ENCODE results near the gene ANKRD39. TPM values are rescaled to one million over a fixed set of nuclear protein-coding genes. Genes with fewer than 3 reads are reported as not detected.

ANKRD39 gene
- total RNA-seq (2021) (21.0 and 25.3 TPM in 2 replicates), Bru-seq, nascent RNA (percentile 74 among the genes with signal in this experiment), BruChase-seq, experiment 1, labeled RNA remaining after a 2-hour chase (percentile 75 among the genes with signal in this experiment), BruChase-seq, experiment 2, labeled RNA remaining after a 6-hour chase (percentile 76 among the genes with signal in this experiment)
- long read RNA-seq, transcript ANKRD39-201 (4 exons, 976 nt): major isoform, 34 of 36 reads
- long read RNA-seq, partial matches to known transcripts: 1 of 36 reads
- long read RNA-seq, other reads (novel, unspliced or antisense): 1 of 36 reads

GRCh38 chr2:96857667-96858372 is at the start of gene ANKRD39:
TSS of gene ANKRD39 (minus strand) at chr2:96858016. CDS start at chr2:96857987, 29 bp downstream.
- no TSS peak for BruUV-seq (replicated peaks)
- ChIA-PET POLR2A (ENCODE audit: low non-redundant PET) (interaction anchor here (0.6 kb wide), 1 partner anchor 10 kb away, joined by 3 read pairs; no protein-coding TSS in a partner anchor), CTCF (interaction anchor here (0.6 to 2.0 kb wide), 9 partner anchors 11 to 462 kb away, joined by 3 to 24 read pairs (median 6); no protein-coding TSS in a partner anchor)
- peak within 1 kb of the TSS; percentile 78 for H3K27ac ChIP-seq (ENCODE audit: low read depth, low read length, poor library complexity, severe bottlenecking)
- DNase-seq (ENCODE audit: low spot score): peak; percentile 98
- peak; percentile 84 for TF ChIP-seq CTCF (conservative IDR thresholded peaks at IDR 0.05; ENCODE audit: low read depth, low read length)
- no peak for TF ChIP-seq EZH2 (IDR thresholded peaks at IDR 0.05; ENCODE audit: borderline replicate concordance, low read depth, low read length, poor library complexity, severe bottlenecking)
- intact Hi-C loops (cut with micrococcal nuclease; ENCODE audit: unreplicated experiment): loop anchor here (1.0 to 5.0 kb wide), 2 partner anchors 93 to 254 kb away; partner anchors contain the start of gene ANKRD36
- peaks cover 33% of the 10 kb centered on the region for H3K36me3 ChIP-seq (ENCODE audit: insufficient read depth, low read length, poor library complexity, severe bottlenecking)
- H3K4me3 ChIP-seq (ENCODE audit: low read depth, low read length, poor library complexity, severe bottlenecking): peak within 1 kb of the TSS; percentile 66
- H3K9me3 ChIP-seq (ENCODE audit: low read depth, low read length, poor library complexity, severe bottlenecking): no peaks in the 10 kb centered on the region
- H3K4me1 ChIP-seq (ENCODE audit: insufficient read depth, low read length, poor library complexity, severe bottlenecking): peaks cover 10% of the 10 kb centered on the region
- H3K27me3 ChIP-seq (replicated peaks; ENCODE audit: insufficient read depth, low read depth, low read length, poor library complexity): no peaks in the 10 kb centered on the region

GRCh38 chr2:96906729-96907114 is 48.9 kb upstream of the ANKRD39 start:
- H3K27me3 ChIP-seq (replicated peaks; ENCODE audit: insufficient read depth, low read depth, low read length, poor library complexity): no peaks in the 10 kb centered on the region
- DNase-seq (ENCODE audit: low spot score): peak; percentile 29
- POLR2A ChIA-PET (ENCODE audit: low non-redundant PET): interaction anchor here (0.6 kb wide), 1 partner anchor 146 kb away, joined by 4 read pairs; the partner anchor contains the start of gene CNNM4
- no peak for TF ChIP-seq CTCF (conservative IDR thresholded peaks at IDR 0.05; ENCODE audit: low read depth, low read length)
- no TSS peak for BruUV-seq (replicated peaks)
- H3K36me3 ChIP-seq (ENCODE audit: insufficient read depth, low read length, poor library complexity, severe bottlenecking): no peaks in the 10 kb centered on the region
- no peak overlapping the region for H3K4me3 ChIP-seq (ENCODE audit: low read depth, low read length, poor library complexity, severe bottlenecking)
- H3K4me1 ChIP-seq (ENCODE audit: insufficient read depth, low read length, poor library complexity, severe bottlenecking): no peaks in the 10 kb centered on the region
- H3K27ac ChIP-seq (ENCODE audit: low read depth, low read length, poor library complexity, severe bottlenecking): peak overlapping the region; percentile 10
- CTCF ChIA-PET: no interaction called here
- no peaks in the 10 kb centered on the region for H3K9me3 ChIP-seq (ENCODE audit: low read depth, low read length, poor library complexity, severe bottlenecking)
- intact Hi-C loops (cut with micrococcal nuclease; ENCODE audit: unreplicated experiment): no loop called here

- TF ChIP-seq EZH2 (IDR thresholded peaks at IDR 0.05; ENCODE audit: borderline replicate concordance, low read depth, low read length, poor library complexity, severe bottlenecking): no peak
- intact Hi-C loops (cut with micrococcal nuclease; ENCODE audit: unreplicated experiment): no loop called here
- H3K27me3 ChIP-seq (replicated peaks; ENCODE audit: insufficient read depth, low read depth, low read length, poor library complexity): no peaks in the 10 kb centered on the region
- H3K9me3 ChIP-seq (ENCODE audit: low read depth, low read length, poor library complexity, severe bottlenecking): no peaks in the 10 kb centered on the region
- POLR2A ChIA-PET (ENCODE audit: low non-redundant PET): no interaction called here
- CTCF ChIA-PET: no interaction called here
- H3K4me3 ChIP-seq (ENCODE audit: low read depth, low read length, poor library complexity, severe bottlenecking): no peak overlapping the region
- no TSS peak for BruUV-seq (replicated peaks)
- no peaks in the 10 kb centered on the region for H3K4me1 ChIP-seq (ENCODE audit: insufficient read depth, low read length, poor library complexity, severe bottlenecking)
- no peak for DNase-seq (ENCODE audit: low spot score)
- H3K27ac ChIP-seq (ENCODE audit: low read depth, low read length, poor library complexity, severe bottlenecking): no peak overlapping the region
- no peaks in the 10 kb centered on the region for H3K36me3 ChIP-seq (ENCODE audit: insufficient read depth, low read length, poor library complexity, severe bottlenecking)
Measured at GRCh38 chr2:96903815-96904214, 46.0 kb upstream of the ANKRD39 start.

Measured in A673 (cell line).